ENCODE measurements around the gene MRGPRD.

MRGPRD gene

GRCh38 chr11:69003866-69004367 lies 23.1 kb upstream of the MRGPRD start:
- H3K27me3 ChIP-seq (ENCODE audit: insufficient read depth, poor library complexity, severe bottlenecking): no peaks in the 10 kb centered on the region

GRCh38 chr11:69003301-69003865 lies 22.6 kb upstream of the MRGPRD start:
- TF ChIP-seq SPI1 (IDR thresholded peaks at IDR 0.05; ENCODE audit: borderline replicate concordance, low read depth) (no peak), CTCF (IDR thresholded peaks at IDR 0.05; ENCODE audit: insufficient read depth, low read length) (no peak), GABPA (IDR thresholded peaks at IDR 0.05; ENCODE audit: low read depth) (no peak), POLR2AphosphoS5 (IDR thresholded peaks at IDR 0.05; ENCODE audit: low read depth) (no peak), REST (IDR thresholded peaks at IDR 0.05; ENCODE audit: insufficient replicate concordance, low read depth) (no peak)
- no peak overlapping the region for H3K4me3 ChIP-seq (replicated peaks; ENCODE audit: insufficient read depth, low read length)
- no peak for DNase-seq (ENCODE audit: low read depth in 1 of 2, low spot score in 1 of 2)
- H3K27ac ChIP-seq (replicated peaks): no peak overlapping the region
- no peaks in the 10 kb centered on the region for H3K27me3 ChIP-seq (ENCODE audit: insufficient read depth, poor library complexity, severe bottlenecking)

More at GRCh38 chr11:69003866-69004367, 23.1 kb upstream of the MRGPRD start:
- TF ChIP-seq REST (IDR thresholded peaks at IDR 0.05; ENCODE audit: insufficient replicate concordance, low read depth) (no peak), SPI1 (IDR thresholded peaks at IDR 0.05; ENCODE audit: borderline replicate concordance, low read depth) (no peak), GABPA (IDR thresholded peaks at IDR 0.05; ENCODE audit: low read depth) (no peak), POLR2AphosphoS5 (IDR thresholded peaks at IDR 0.05; ENCODE audit: low read depth) (no peak), CTCF (IDR thresholded peaks at IDR 0.05; ENCODE audit: insufficient read depth, low read length) (no peak)
- no peak overlapping the region for H3K27ac ChIP-seq (replicated peaks)
- DNase-seq (ENCODE audit: low read depth in 1 of 2, low spot score in 1 of 2): no peak
- H3K4me3 ChIP-seq (replicated peaks; ENCODE audit: insufficient read depth, low read length): no peak overlapping the region

- TF ChIP-seq GABPA (IDR thresholded peaks at IDR 0.05; ENCODE audit: low read depth): no peak
- TF ChIP-seq SPI1 (IDR thresholded peaks at IDR 0.05; ENCODE audit: borderline replicate concordance, low read depth): no peak
- TF ChIP-seq REST (IDR thresholded peaks at IDR 0.05; ENCODE audit: insufficient replicate concordance, low read depth): no peak
- no peak for TF ChIP-seq POLR2AphosphoS5 (IDR thresholded peaks at IDR 0.05; ENCODE audit: low read depth)
- no peak for TF ChIP-seq CTCF (IDR thresholded peaks at IDR 0.05; ENCODE audit: insufficient read depth, low read length)
Measured at GRCh38 chr11:69002570-69003231, 21.9 kb upstream of the MRGPRD start.

More at GRCh38 chr11:69002570-69003231, 21.9 kb upstream of the MRGPRD start:
- Histone ChIP-seq H3K27me3 (ENCODE audit: insufficient read depth, poor library complexity, severe bottlenecking) (no peaks in the 10 kb centered on the region), H3K4me3 (replicated peaks; ENCODE audit: insufficient read depth, low read length) (no peak overlapping the region), H3K27ac (replicated peaks) (no peak overlapping the region)
- no peak for DNase-seq (ENCODE audit: low read depth in 1 of 2, low spot score in 1 of 2)

Measured in HL-60 (cell line).